AG10803 (cell line): Measurements from ENCODE around the gene CNGB1.

ENCODE experiments used
- DNase-seq: peaks from one replicate; pipeline ENCODE4 v3.0.0; 2010; ENCODE audit warnings: low read depth
- H3K4me3 ChIP-seq: 2 replicates; pipeline ENCODE4 v1.5.1; 2011; ENCODE audit warnings: mild to moderate bottlenecking, low read length, control low read depth
- CTCF ChIP-seq: conservative IDR thresholded peaks from 2 replicates; pipeline ENCODE4 v1.5.1; 2011; ENCODE audit warnings: mild to moderate bottlenecking, low read length, control low read depth, inconsistent platforms

Gene CNGB1

GRCh38 chr16:57952909-57953308, 18.0 kb downstream of the CNGB1 start:
- H3K4me3 ChIP-seq, result no peak overlapping the region
- no peak for TF ChIP-seq CTCF
- no peak for DNase-seq

GRCh38 chr16:57951204-57951960, 19.5 kb downstream of the CNGB1 start:
- no peak for DNase-seq
- TF ChIP-seq CTCF, result no peak
- no peak overlapping the region for H3K4me3 ChIP-seq

- DNase-seq, result no peak
- H3K4me3 ChIP-seq, result no peak overlapping the region
- TF ChIP-seq CTCF, result no peak
These were observed 20.5 kb downstream of the CNGB1 start for GRCh38 chr16:57950382-57950781.

GRCh38 chr16:57949595-57950238, 21.2 kb downstream of the CNGB1 start:
- no peak overlapping the region for H3K4me3 ChIP-seq
- no peak for TF ChIP-seq CTCF
- DNase-seq, result peak; percentile 12

- no peak for TF ChIP-seq CTCF
- DNase-seq, result no peak
- H3K4me3 ChIP-seq, result no peak overlapping the region
These were observed 21.9 kb downstream of the CNGB1 start for GRCh38 chr16:57949013-57949412.

- no peak for DNase-seq
- TF ChIP-seq CTCF, result no peak
- no peak overlapping the region for H3K4me3 ChIP-seq
These were observed 22.9 kb downstream of the CNGB1 start for GRCh38 chr16:57948027-57948426.

GRCh38 chr16:57947261-57947660, 23.7 kb downstream of the CNGB1 start:
- TF ChIP-seq CTCF, result no peak
- DNase-seq, result no peak
- no peak overlapping the region for H3K4me3 ChIP-seq
